DND-41 (cell line): Measurements from ENCODE around the gene NEDD4L.

Experiments used
- ATAC-seq: fragments of 200-7000 bp; cut with Tn5 transposase; 3 replicates; pipeline ENCODE4 v1.9.1; 2021; ENCODE audit warnings: low read depth; ENCODE audit not compliant: insufficient read depth
- DNase-seq: peaks from one replicate; pipeline ENCODE4 v3.0.0-alpha.2; 2020
- H2AFZ ChIP-seq: 2 replicates; pipeline ENCODE4 v1.6.0; 2012; ENCODE audit warnings: low read depth, low read length
- H3K27ac ChIP-seq: 2 replicates; pipeline ENCODE4 v1.5.1; 2012; ENCODE audit warnings: low read length, inconsistent platforms
- H3K27me3 ChIP-seq: fragments of 200-600 bp; sonication (generic); 2 replicates; pipeline ENCODE4 v1.6.0; 2012; ENCODE audit warnings: low read length, mild to moderate bottlenecking, inconsistent platforms; ENCODE audit not compliant: insufficient read depth, poor library complexity
- H3K36me3 ChIP-seq: 2 replicates; pipeline ENCODE4 v1.5.1; 2012; ENCODE audit warnings: low read length, inconsistent platforms; ENCODE audit not compliant: insufficient read depth
- H3K4me1 ChIP-seq: 2 replicates; pipeline ENCODE4 v1.5.1; 2012; ENCODE audit warnings: mild to moderate bottlenecking, low read length; ENCODE audit not compliant: insufficient read depth
- H3K4me2 ChIP-seq: 2 replicates; pipeline ENCODE4 v1.6.0; 2012; ENCODE audit warnings: mild to moderate bottlenecking, moderate library complexity, low read length, inconsistent platforms; ENCODE audit not compliant: insufficient read depth
- H3K4me3 ChIP-seq, 2 experiments: fragments of 200-600 bp in 1 of 2; shearing (Covaris generic) in 1 of 2; 2 replicates each; pipeline ENCODE4 v1.5.1; 2012 to 2016; ENCODE audit warnings: inconsistent platforms in 2 of 2, low read length in 2 of 2, mild to moderate bottlenecking in 2 of 2, low read depth in 1 of 2, moderate library complexity in 1 of 2
- H3K79me2 ChIP-seq: 2 replicates; pipeline ENCODE4 v1.6.0; 2012; ENCODE audit warnings: low read length, inconsistent platforms; ENCODE audit not compliant: insufficient read depth
- H3K9ac ChIP-seq: 2 replicates; pipeline ENCODE4 v1.6.0; 2012; ENCODE audit warnings: low read depth, mild to moderate bottlenecking, inconsistent platforms, low read length, moderate library complexity
- H3K9me3 ChIP-seq: 2 replicates; pipeline ENCODE4 v1.5.1; 2012; ENCODE audit warnings: low read length, moderate library complexity, mild to moderate bottlenecking, inconsistent platforms; ENCODE audit not compliant: insufficient read depth, severe bottlenecking
- H4K20me1 ChIP-seq: 2 replicates; pipeline ENCODE4 v1.6.0; 2012; ENCODE audit warnings: low read length; ENCODE audit not compliant: insufficient read depth
- CTCF ChIP-seq: IDR thresholded peaks from 2 replicates; pipeline ENCODE4 v1.5.1; 2012; ENCODE audit warnings: borderline replicate concordance, low read length, moderate library complexity, mild to moderate bottlenecking; ENCODE audit not compliant: poor library complexity, severe bottlenecking; ENCODE audit errors: extremely low read depth
- EZH2 ChIP-seq: IDR thresholded peaks from 3 replicates; pipeline ENCODE4 v1.6.1; 2012; ENCODE audit warnings: borderline replicate concordance, low read depth, mild to moderate bottlenecking, moderate library complexity, low read length, inconsistent platforms; ENCODE audit not compliant: severe bottlenecking

NEDD4L gene

GRCh38 chr18:58393295-58393694 is 349.3 kb downstream of the NEDD4L start:
- Histone ChIP-seq H3K4me3 (no peak overlapping the region), H3K9me3 (no peaks in the 10 kb centered on the region), H3K36me3 (no peaks in the 10 kb centered on the region), H2AFZ (no peak overlapping the region), H4K20me1 (no peaks in the 10 kb centered on the region), H3K9ac (no peak overlapping the region), H3K27me3 (no peaks in the 10 kb centered on the region), H3K4me1 (no peaks in the 10 kb centered on the region), H3K27ac (no peak overlapping the region), H3K4me2 (no peak overlapping the region), H3K79me2 (no peaks in the 10 kb centered on the region)
- no peak for ATAC-seq
- no peak for DNase-seq
- TF ChIP-seq CTCF = no peak
- no peak for TF ChIP-seq EZH2

DNA sequence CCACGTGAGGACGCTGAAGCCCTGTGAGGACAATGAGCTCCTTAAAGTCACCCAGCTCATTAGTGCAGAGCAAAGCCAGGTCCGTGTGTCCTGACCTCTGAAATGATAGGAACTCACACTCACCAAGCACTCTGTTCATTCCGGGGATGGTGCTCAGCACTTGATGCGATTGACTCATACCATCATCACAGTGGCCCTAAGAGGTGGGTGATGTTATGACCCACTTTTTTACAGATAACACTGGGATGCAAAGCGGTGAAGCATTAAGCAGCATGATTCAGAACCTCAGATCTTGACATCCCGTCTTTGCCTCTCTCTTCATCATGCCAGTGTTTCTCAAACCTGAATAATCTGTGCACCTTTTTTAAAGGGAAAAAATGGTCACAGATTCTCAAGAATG is 350.0 kb downstream of the NEDD4L start:
- Histone ChIP-seq H3K27me3 (no peaks in the 10 kb centered on the region), H4K20me1 (no peaks in the 10 kb centered on the region), H2AFZ (no peak overlapping the region), H3K4me3 (no peak overlapping the region), H3K9me3 (no peaks in the 10 kb centered on the region), H3K79me2 (no peaks in the 10 kb centered on the region), H3K4me2 (no peak overlapping the region), H3K36me3 (no peaks in the 10 kb centered on the region), H3K9ac (no peak overlapping the region), H3K4me1 (no peaks in the 10 kb centered on the region), H3K27ac (no peak overlapping the region)
- no peak for DNase-seq
- ATAC-seq = no peak
- TF ChIP-seq CTCF = no peak
- no peak for TF ChIP-seq EZH2

- Histone ChIP-seq H3K79me2 (no peaks in the 10 kb centered on the region), H2AFZ (no peak overlapping the region), H4K20me1 (no peaks in the 10 kb centered on the region), H3K4me2 (no peak overlapping the region), H3K27me3 (no peaks in the 10 kb centered on the region), H3K4me1 (no peaks in the 10 kb centered on the region), H3K9ac (no peak overlapping the region), H3K9me3 (no peaks in the 10 kb centered on the region), H3K4me3 (no peak overlapping the region), H3K36me3 (no peaks in the 10 kb centered on the region), H3K27ac (no peak overlapping the region)
- no peak for ATAC-seq
- TF ChIP-seq CTCF (no peak), EZH2 (no peak)
- DNase-seq = no peak
Measured at GRCh38 chr18:58394602-58395425, 350.8 kb downstream of the NEDD4L start.
